ENCODE results near the gene NGB. TPM values are rescaled to one million over a fixed set of nuclear protein-coding genes. Genes with fewer than 3 reads are reported as not detected.

Gene NGB
- polyA plus RNA-seq, 6 donors from 2014 or later = not detected

- Mint-ChIP-seq H3K27ac (no peak overlapping the region), H3K4me3 (no peak overlapping the region), H3K36me3 (peaks cover 0 to 10% of the 10 kb centered on the region in 2 donors), H3K4me1 (peaks cover 6 to 10% (median 10%) of the 10 kb centered on the region in 3 donors), H3K27me3 (peaks cover 16 to 37% (median 31%) of the 10 kb centered on the region in 3 donors), H3K9me3 (peaks cover 0 to 5% (median 2%) of the 10 kb centered on the region in 7 donors)
- DNase-seq = no peak
- ATAC-seq (ENCODE audit: low read depth in 2 of 2) = no peak
Observed at GRCh38 chr14:77266336-77266735, 4.7 kb downstream of the NGB start.

DNA sequence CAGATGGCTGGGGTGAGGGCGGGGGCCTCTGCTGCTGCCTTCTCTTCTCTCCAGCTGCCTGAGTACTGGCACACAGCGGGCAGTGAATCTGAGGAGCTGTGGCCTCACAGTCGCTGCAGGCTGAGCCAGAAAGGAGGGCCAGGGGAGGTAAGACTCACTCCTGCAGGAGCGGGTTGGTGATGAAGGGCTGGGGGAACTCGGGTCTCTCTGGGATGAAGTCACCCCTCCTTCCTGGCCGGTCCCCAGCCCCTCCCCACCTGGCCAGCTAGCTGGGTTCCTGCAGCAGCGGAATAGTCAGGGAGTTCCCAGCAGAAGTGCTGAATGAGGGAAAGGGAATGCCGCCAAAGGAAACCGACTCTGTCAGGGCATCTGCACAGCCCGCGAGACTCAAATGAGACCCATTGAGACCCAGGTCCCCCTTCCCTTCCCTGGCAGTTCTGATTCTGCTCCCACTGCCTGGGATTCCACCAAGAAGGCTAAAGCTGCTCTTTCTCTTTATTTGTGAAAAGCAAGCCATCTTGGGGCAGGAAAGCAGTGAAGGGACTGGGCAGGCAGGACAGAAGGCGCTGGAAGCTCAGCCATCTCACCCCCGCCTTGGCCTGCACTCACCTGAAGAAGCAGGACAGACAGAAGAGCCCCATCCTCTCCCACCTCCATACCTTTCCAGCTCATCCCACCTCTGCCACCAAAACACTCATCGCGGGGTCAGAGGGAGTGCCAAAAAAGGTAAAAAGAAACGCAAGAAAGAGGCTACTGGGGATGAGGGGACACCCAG is 5.3 kb downstream of the NGB start:
- H3K4me3 Mint-ChIP-seq = no peak overlapping the region
- no peak for DNase-seq

GRCh38 chr14:77265187-77265515 is 5.9 kb downstream of the NGB start:
- Mint-ChIP-seq H3K4me3 (no peak overlapping the region), H3K36me3 (peaks cover 0 to 10% of the 10 kb centered on the region in 2 donors), H3K4me1 (peaks cover 4 to 9% (median 8%) of the 10 kb centered on the region in 3 donors), H3K27me3 (peaks cover 22 to 36% (median 31%) of the 10 kb centered on the region in 3 donors), H3K27ac (peak overlapping the region in 2 of 6 donors; percentile 13 to 32), H3K9me3 (peaks cover 0 to 5% (median 2%) of the 10 kb centered on the region in 7 donors)
- ATAC-seq (ENCODE audit: low read depth in 2 of 2) (no peak), DNase-seq (no peak)

More for the DNA sequence above, 5.3 kb downstream of the NGB start:
- Mint-ChIP-seq H3K27ac (no peak overlapping the region), H3K4me1 (peaks cover 6 to 10% (median 9%) of the 10 kb centered on the region in 3 donors), H3K27me3 (peaks cover 19 to 37% (median 33%) of the 10 kb centered on the region in 3 donors), H3K9me3 (peaks cover 0 to 5% (median 2%) of the 10 kb centered on the region in 7 donors), H3K36me3 (peaks cover 0 to 10% of the 10 kb centered on the region in 2 donors)
- no peak for ATAC-seq (ENCODE audit: low read depth in 2 of 2)

DNA sequence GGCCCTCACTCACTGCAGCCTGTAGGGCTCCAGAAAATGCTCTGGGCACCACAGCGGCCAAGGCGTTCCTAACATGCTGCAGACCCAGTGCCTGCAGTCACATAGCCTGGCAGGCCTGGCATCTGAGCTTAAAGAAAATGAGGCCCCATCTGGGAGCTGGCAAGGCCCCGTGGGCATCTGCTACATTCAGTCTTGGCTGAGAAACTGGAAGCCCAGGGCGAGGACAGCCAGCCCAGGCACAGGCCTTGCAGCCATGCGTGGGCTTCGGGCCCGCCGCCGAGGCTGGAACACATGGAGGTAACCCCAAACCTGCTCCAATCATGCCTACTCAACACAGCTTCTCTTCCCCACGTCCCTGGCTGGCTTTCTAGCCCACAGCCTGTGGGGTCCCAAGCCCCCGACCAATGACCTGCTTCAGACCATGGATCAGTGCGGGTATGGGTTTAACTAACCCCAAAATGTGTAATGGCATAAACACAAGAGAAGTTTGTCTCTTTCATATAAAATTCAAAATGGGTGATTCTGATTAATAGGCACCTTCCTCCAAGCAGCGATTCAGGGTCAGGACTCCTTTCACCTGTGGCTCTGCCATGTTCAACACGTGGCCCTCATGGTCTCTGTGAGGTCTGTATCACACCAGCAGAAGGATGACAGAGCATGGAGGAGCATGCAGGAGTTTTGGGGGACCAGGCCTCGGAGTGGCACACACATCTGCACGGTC is 6.4 kb downstream of the NGB start:
- DNase-seq = no peak
- Mint-ChIP-seq H3K27ac (peak overlapping the region in 1 of 6 donors; percentile 32), H3K9me3 (peaks cover 0 to 5% (median 2%) of the 10 kb centered on the region in 7 donors), H3K36me3 (peaks cover 0 to 10% of the 10 kb centered on the region in 2 donors), H3K4me3 (no peak overlapping the region), H3K27me3 (peaks cover 23 to 36% (median 25%) of the 10 kb centered on the region in 3 donors), H3K4me1 (peaks cover 0 to 6% (median 4%) of the 10 kb centered on the region in 3 donors)
- no peak for ATAC-seq (ENCODE audit: low read depth in 2 of 2)

DNA sequence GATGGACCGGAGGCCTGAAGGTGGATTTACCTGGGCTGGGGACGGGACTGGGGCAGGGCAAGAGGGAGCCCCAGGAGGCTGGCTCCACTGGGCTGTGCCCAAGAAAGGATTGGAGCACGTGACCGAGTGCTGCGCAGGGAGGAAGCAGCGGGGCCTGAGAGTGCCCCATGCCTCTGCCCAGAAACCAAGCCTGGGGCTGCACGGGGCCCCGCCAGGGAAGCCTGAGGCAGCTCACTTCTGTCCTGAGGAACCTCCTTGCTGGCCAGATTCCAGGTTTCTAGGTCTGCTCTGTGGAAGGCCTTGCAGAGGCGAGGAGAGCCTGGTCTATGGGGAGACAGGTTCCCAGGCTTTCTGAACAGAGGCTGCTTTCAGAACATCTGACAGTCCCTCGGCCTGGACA is 10.4 kb downstream of the NGB start:
- Mint-ChIP-seq H3K4me3 (no peak overlapping the region), H3K4me1 (peaks cover 0 to 6% (median 4%) of the 10 kb centered on the region in 3 donors), H3K27ac (peak overlapping the region in 1 of 6 donors; percentile 24), H3K9me3 (no peaks in the 10 kb centered on the region), H3K27me3 (peaks cover 13 to 40% (median 20%) of the 10 kb centered on the region in 3 donors), H3K36me3 (no peaks in the 10 kb centered on the region)
- no peak for DNase-seq
- ATAC-seq (ENCODE audit: low read depth in 2 of 2) = no peak

- H3K36me3 Mint-ChIP-seq = no peaks in the 10 kb centered on the region
- no peak overlapping the region for H3K27ac Mint-ChIP-seq
- H3K27me3 Mint-ChIP-seq = peaks cover 13 to 40% (median 20%) of the 10 kb centered on the region in 3 donors
- H3K9me3 Mint-ChIP-seq = no peaks in the 10 kb centered on the region
- no peak for ATAC-seq (ENCODE audit: low read depth in 2 of 2)
- DNase-seq = no peak
- H3K4me3 Mint-ChIP-seq = no peak overlapping the region
- peaks cover 0 to 4% (median 2%) of the 10 kb centered on the region in 3 donors for H3K4me1 Mint-ChIP-seq
Observed at GRCh38 chr14:77260199-77260598, 10.8 kb downstream of the NGB start.

DNA sequence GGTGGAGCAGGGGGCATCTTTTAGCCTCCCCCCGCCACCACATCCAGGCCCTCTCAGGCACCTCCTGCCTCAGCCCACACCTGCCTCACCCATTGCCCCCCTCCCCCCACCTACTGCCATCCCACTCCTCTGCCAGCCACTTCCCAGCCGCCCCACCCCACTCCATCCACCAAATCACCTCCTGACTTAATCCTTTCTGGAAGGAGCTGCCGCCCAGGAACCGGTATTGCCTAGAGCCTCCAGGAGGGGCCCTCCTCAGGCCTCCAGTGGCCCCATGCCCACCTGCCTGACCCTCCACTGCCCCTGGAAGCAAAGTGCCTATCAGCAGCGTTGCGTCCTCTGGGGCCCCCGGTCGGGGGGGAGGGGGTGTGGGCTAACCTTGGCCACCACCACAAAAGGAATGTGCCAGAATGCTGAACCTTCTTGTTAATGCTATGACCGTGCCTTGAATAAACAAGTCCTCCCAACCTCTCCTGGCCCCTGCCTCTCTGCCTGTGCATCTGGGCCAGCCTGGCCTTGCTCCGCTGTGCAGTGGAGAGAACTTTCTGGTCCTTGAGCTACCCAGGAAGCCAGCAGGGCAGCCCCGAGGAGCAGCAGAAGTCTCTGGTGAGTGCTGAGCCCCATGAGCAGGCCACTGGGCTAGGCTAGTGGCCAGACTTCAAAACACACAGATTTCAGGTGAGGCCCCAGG is 11.8 kb downstream of the NGB start:
- no peaks in the 10 kb centered on the region for H3K9me3 Mint-ChIP-seq

DNA sequence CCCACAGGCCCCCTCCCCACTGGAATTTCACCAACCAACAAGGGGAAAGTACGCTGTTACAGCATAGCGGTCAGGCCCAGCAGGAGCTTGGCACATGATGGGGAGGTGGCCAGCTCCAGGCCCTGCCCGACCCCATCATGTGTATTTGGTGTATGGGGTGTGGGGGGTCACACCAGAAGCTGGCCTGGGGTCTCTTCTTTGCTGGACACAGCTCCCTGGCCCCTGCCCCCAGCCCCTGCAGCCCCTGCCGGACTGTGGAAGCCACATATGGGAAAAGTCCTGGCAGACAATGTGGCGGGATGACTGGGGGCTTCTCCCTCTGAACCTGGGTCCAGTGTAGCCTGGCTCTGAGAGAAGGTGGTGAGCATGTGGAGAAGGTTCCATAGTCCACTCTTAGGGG is 12.4 kb downstream of the NGB start:
- Mint-ChIP-seq H3K9me3 (no peaks in the 10 kb centered on the region), H3K4me3 (no peak overlapping the region), H3K4me1 (no peaks in the 10 kb centered on the region), H3K27ac (peak overlapping the region in 1 of 6 donors; percentile 14), H3K36me3 (no peaks in the 10 kb centered on the region), H3K27me3 (peaks cover 13 to 40% (median 20%) of the 10 kb centered on the region in 3 donors)
- ATAC-seq (ENCODE audit: low read depth in 2 of 2) = no peak
- DNase-seq = no peak

More for the DNA sequence above, 11.8 kb downstream of the NGB start:
- no peaks in the 10 kb centered on the region for H3K36me3 Mint-ChIP-seq
- H3K4me1 Mint-ChIP-seq = no peaks in the 10 kb centered on the region
- peaks cover 13 to 40% (median 20%) of the 10 kb centered on the region in 3 donors for H3K27me3 Mint-ChIP-seq
- H3K27ac Mint-ChIP-seq = peak overlapping the region in 2 of 6 donors; percentile 14 to 43
- ATAC-seq (ENCODE audit: low read depth in 2 of 2) = no peak
- no peak for DNase-seq
- no peak overlapping the region for H3K4me3 Mint-ChIP-seq

- no peak for DNase-seq
- H3K27me3 Mint-ChIP-seq = peaks cover 13 to 39% (median 20%) of the 10 kb centered on the region in 3 donors
- no peak for ATAC-seq (ENCODE audit: low read depth in 2 of 2)
- no peaks in the 10 kb centered on the region for H3K36me3 Mint-ChIP-seq
- H3K4me3 Mint-ChIP-seq = no peak overlapping the region
- no peaks in the 10 kb centered on the region for H3K9me3 Mint-ChIP-seq
- no peak overlapping the region for H3K27ac Mint-ChIP-seq
- H3K4me1 Mint-ChIP-seq = no peaks in the 10 kb centered on the region
Observed at GRCh38 chr14:77257700-77258099, 13.3 kb downstream of the NGB start.

GRCh38 chr14:77256694-77257093 is 14.3 kb downstream of the NGB start:
- H3K36me3 Mint-ChIP-seq = no peaks in the 10 kb centered on the region
- ATAC-seq (ENCODE audit: low read depth in 2 of 2) = no peak

GRCh38 chr14:77253333-77254190 is 17.4 kb downstream of the NGB start:
- Mint-ChIP-seq H3K9me3 (no peaks in the 10 kb centered on the region), H3K27ac (peak overlapping the region in 1 of 6 donors; percentile 83), H3K4me1 (no peaks in the 10 kb centered on the region), H3K36me3 (no peaks in the 10 kb centered on the region), H3K4me3 (no peak overlapping the region), H3K27me3 (peaks cover 0 to 18% (median 12%) of the 10 kb centered on the region in 3 donors)
- no peak for ATAC-seq (ENCODE audit: low read depth in 2 of 2)
- no peak for DNase-seq

More at GRCh38 chr14:77256694-77257093, 14.3 kb downstream of the NGB start:
- no peak overlapping the region for H3K4me3 Mint-ChIP-seq
- DNase-seq = no peak
- no peaks in the 10 kb centered on the region for H3K4me1 Mint-ChIP-seq
- H3K27me3 Mint-ChIP-seq = peaks cover 9 to 36% (median 20%) of the 10 kb centered on the region in 3 donors
- H3K9me3 Mint-ChIP-seq = no peaks in the 10 kb centered on the region
- H3K27ac Mint-ChIP-seq = no peak overlapping the region

GRCh38 chr14:77251870-77252269 is 19.1 kb downstream of the NGB start:
- no peak overlapping the region for H3K27ac Mint-ChIP-seq
- H3K4me3 Mint-ChIP-seq = no peak overlapping the region
- no peaks in the 10 kb centered on the region for H3K4me1 Mint-ChIP-seq
- peaks cover 0 to 16% (median 7%) of the 10 kb centered on the region in 3 donors for H3K27me3 Mint-ChIP-seq
- no peak for DNase-seq
- H3K36me3 Mint-ChIP-seq = no peaks in the 10 kb centered on the region
- no peak for ATAC-seq (ENCODE audit: low read depth in 2 of 2)
- no peaks in the 10 kb centered on the region for H3K9me3 Mint-ChIP-seq
